GM20000 (cell line): Measurements from ENCODE around the gene FBXO40.

ENCODE experiments used
- DNase-seq: peaks from one replicate; pipeline ENCODE4 v3.0.0; 2012; ENCODE audit warnings: low spot score
- TF ChIP-seq, protein P1 (sequence below): IDR thresholded peaks from 2 replicates; pipeline ENCODE4 v1.5.1; 2012; ENCODE audit warnings: mild to moderate bottlenecking, control low read depth; ENCODE audit errors: extremely low read depth, missing control alignments

FBXO40 gene

DNA sequence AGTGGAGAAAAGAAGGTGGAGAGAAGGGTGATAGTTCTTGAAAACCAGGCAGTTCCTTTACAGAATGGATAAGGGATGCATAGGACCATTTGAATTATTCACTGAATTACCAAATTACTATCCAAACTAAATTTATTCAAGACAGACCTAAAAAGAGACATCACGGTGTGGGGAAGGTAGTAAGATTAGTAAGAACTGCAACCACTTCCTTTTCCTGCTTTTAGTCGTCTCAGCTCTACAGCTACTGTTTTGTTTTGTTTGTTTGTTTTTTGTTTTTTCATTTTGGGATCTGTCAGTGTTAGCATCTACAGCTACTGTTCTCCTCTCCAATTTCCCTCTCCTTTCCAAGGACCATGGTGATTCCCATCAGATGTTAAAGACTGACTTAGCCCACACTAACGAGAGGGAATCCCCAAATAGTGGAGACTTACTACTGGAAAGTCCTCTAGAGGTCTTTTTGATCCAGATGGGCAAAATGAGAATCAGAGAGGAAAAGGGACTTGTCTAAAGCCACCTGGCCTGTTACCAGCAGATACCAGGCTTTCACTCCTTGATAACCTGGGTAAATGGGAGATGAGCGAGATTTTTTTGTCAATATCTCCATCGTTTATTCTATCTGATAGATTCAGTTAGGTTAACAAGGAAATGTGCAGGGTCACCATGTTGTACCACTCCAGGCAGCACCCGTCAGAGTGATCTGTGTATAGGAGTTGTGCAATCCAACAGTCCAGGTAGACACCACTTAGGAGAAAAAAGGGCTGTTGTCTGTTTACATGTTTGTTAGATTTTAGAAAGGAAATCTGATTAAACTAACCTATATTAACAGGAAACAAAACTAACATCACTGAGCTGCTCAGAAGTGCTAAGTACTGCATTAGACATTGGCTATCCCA is 61.6 kb downstream of the FBXO40 start:
- DNase-seq = peak; percentile 39
- TF ChIP-seq, protein P1, sequence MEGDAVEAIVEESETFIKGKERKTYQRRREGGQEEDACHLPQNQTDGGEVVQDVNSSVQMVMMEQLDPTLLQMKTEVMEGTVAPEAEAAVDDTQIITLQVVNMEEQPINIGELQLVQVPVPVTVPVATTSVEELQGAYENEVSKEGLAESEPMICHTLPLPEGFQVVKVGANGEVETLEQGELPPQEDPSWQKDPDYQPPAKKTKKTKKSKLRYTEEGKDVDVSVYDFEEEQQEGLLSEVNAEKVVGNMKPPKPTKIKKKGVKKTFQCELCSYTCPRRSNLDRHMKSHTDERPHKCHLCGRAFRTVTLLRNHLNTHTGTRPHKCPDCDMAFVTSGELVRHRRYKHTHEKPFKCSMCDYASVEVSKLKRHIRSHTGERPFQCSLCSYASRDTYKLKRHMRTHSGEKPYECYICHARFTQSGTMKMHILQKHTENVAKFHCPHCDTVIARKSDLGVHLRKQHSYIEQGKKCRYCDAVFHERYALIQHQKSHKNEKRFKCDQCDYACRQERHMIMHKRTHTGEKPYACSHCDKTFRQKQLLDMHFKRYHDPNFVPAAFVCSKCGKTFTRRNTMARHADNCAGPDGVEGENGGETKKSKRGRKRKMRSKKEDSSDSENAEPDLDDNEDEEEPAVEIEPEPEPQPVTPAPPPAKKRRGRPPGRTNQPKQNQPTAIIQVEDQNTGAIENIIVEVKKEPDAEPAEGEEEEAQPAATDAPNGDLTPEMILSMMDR = no peak

DNA sequence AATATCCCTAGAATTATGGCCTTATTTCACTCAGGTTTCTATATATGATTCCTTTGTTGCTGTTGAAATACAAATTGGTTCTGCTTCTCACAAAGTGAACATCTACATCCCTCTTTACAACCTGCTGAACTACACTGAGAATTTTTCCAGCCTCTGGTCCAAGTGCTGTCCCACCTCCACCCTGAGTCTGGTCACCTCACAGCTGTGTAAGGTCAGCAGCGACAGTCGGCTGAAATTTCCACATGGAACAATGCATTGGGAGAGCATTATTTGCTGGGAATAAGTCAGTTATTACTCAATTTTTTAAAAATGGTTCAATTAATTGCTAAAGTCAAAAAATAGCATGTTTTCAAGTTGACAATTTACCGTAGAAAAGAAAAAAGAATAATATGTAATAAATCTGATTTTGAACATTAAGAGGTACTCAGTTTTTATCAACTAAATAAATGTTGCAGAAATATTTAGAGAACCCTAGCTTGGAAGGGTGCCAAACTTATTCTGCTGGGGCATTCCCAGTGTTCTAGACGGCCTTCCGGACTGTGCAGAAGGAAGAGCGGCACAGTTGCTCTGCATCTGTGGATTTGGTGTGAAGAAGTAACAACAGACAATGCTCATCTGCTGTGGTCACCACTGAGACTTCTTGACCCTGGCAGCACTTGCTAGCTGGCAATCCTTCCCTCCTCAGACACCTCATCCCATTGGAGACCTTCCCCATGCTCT is 65.7 kb downstream of the FBXO40 start:
- TF ChIP-seq, protein P1 = no peak
- DNase-seq = no peak

DNA sequence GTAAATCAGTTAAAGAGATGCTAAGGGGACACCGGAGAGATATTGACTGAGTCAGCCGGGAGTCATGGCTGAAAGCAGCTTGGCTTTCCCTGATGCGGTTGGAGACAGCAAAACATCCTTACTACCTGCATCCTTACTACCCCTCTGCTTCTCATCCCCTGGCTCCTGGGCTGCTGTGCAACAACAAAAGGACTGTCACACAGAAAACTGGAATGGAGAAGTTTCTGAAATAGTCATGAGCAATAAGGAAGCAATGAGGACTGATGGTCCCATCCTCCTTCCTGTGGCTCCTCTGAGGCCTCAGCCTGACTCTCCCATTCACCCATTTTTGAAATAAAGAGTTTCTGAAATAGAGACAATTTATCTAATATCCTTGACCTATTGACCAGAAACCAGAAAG is 66.4 kb downstream of the FBXO40 start:
- TF ChIP-seq, protein P1 = no peak
- DNase-seq = no peak

DNA sequence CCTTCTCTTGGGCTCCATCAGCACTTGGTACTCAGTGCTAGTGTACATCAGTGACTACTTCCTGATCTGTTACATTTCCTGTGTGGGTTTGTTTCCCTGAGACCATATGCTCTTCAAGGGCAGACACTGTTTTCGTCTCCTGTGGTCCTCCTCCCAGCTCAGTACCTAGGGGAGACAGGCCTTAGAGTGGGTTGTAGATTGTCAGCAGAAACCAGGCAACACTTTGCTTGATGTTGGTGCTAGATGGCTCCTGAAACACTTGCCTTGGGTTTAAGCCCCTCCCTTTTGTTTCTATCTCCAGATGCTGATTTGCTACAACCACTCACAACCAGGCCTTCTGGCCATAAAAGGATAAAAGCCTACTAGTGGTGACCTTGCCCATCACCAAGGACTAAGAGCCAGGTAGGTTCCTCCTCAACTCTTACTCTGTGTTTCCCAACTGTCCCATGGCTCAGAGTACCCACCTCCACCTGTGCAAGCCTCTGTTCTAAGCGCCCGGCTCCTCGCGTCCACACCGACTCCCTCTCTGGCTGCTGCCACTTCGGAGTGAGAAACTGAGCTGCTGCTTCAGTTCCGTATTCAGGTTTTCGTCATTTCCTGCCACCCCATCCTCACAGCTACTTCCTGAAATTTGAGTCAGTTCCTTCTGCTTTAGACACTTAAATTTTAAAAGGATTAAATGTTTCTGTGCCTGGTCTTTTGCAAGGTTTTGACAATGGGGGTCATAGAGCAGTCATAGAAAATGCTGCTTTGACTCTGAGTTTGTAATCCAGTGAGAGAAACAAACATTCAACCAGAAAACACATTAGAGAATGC is 67.4 kb downstream of the FBXO40 start, which contains the start of gene HCLS1:
TSS of gene HCLS1 (minus strand) at position 548 of the 816 bp plus-strand sequence. CDS start 2,556 bp downstream, outside the sequence.
- DNase-seq = peak; percentile 78
- TF ChIP-seq, protein P1 = no peak

DNA sequence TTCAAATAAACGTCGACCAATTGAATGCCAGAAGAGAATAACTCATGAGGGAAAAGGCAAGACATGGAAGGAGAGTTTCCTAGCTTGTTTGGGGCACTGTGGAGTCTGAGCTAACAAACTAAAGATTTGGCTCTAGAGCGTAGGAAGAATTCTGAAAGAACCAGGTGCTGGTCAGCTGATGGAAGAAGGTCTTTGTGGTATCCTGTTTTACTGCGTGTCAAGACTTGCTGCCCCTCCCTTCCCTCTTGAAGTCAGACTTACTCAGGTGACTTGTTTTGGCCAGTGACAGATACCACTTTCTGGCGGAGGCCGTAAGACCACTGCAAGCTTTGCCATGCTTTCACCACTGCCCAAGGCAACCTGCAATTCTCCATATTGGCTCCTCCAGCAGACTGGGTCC is 68.2 kb downstream of the FBXO40 start:
- DNase-seq = no peak
- TF ChIP-seq, protein P1 = no peak

DNA sequence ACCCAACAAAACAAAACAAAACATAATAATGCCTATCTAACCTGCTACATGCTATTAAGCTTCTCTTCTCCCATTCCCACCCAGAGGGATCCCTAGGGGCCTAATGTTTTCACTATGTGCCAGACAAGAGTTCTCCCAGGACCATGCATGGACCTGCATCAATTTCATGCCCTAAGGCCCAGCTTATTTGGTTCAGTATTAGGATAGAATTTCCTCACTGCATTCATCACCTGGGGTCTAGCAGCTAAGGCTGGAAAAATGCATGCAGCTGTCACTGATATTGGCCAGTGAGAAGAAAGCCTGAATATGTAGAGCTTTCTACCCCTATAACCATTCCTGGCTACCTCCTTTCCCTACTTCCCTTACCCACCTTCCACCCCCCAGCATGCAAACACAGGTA is 69.6 kb downstream of the FBXO40 start:
- TF ChIP-seq, protein P1 = no peak
- no peak for DNase-seq
